ENCODE measurements around the gene CSNK1A1L.

CSNK1A1L gene

GRCh38 chr13:37102896-37103295 lies 2.6 kb downstream of the CSNK1A1L start:
- ATAC-seq, result no peak

- no peak for ATAC-seq
These were observed 4.3 kb downstream of the CSNK1A1L start for GRCh38 chr13:37101201-37101600.

GRCh38 chr13:37100731-37101130 lies 4.7 kb downstream of the CSNK1A1L start:
- no peak for ATAC-seq

- no peak for ATAC-seq
These were observed 8.4 kb downstream of the CSNK1A1L start for GRCh38 chr13:37097076-37097475.

GRCh38 chr13:37094840-37095239 lies 10.6 kb downstream of the CSNK1A1L start:
- no peak for ATAC-seq

GRCh38 chr13:37094099-37094498 lies 11.4 kb downstream of the CSNK1A1L start:
- no peak for ATAC-seq

- no peak for ATAC-seq
These were observed 13.6 kb downstream of the CSNK1A1L start for GRCh38 chr13:37091835-37092234.

- no peak for ATAC-seq
These were observed 14.6 kb downstream of the CSNK1A1L start for GRCh38 chr13:37090912-37091311.

GRCh38 chr13:37089495-37089894 lies 16.0 kb downstream of the CSNK1A1L start:
- ATAC-seq, result no peak

GRCh38 chr13:37087486-37087885 lies 18.0 kb downstream of the CSNK1A1L start:
- ATAC-seq, result no peak

- ATAC-seq, result no peak
These were observed 19.9 kb downstream of the CSNK1A1L start for GRCh38 chr13:37085606-37086005.

GRCh38 chr13:37076818-37077217 lies 28.6 kb downstream of the CSNK1A1L start:
- ATAC-seq, result no peak

GRCh38 chr13:37075164-37075563 lies 30.3 kb downstream of the CSNK1A1L start:
- no peak for ATAC-seq

GRCh38 chr13:37074703-37075102 lies 30.8 kb downstream of the CSNK1A1L start:
- ATAC-seq, result no peak

- no peak for ATAC-seq
These were observed 33.4 kb downstream of the CSNK1A1L start for GRCh38 chr13:37072024-37072423.

- ATAC-seq, result no peak
These were observed 34.5 kb downstream of the CSNK1A1L start for GRCh38 chr13:37070956-37071355.

- no peak for ATAC-seq
These were observed 35.2 kb downstream of the CSNK1A1L start for GRCh38 chr13:37070145-37070695.

GRCh38 chr13:37069597-37070103 lies 35.8 kb downstream of the CSNK1A1L start:
- no peak for ATAC-seq

- ATAC-seq, result no peak
These were observed 36.5 kb downstream of the CSNK1A1L start for GRCh38 chr13:37068962-37069361.

GRCh38 chr13:37067874-37068273 lies 37.6 kb downstream of the CSNK1A1L start:
- no peak for ATAC-seq

GRCh38 chr13:37065890-37066526 lies 39.5 kb downstream of the CSNK1A1L start:
- no peak for ATAC-seq

- ATAC-seq, result peak; percentile 7 to 21
These were observed 45.6 kb downstream of the CSNK1A1L start for GRCh38 chr13:37059848-37060192.

GRCh38 chr13:37058910-37059847 lies 46.3 kb downstream of the CSNK1A1L start, which contains the start of gene SUPT20H:
TSS of gene SUPT20H (minus strand) at chr13:37059688. CDS start at chr13:37051490, 8,198 bp downstream.
- ATAC-seq, result peak; percentile 98

Data from activated CD4-positive, CD25-positive, alpha-beta regulatory T cell treated with anti-CD3 and anti-CD28 coated beads, Interleukin-2, amount 50 U/mL, for 24 hours (primary cell).